ENCODE results near the gene MOCS1.
"Not testable (repeated sequence)": the region's sequence is repeated elsewhere in the genome, so short reads cannot be mapped to it uniquely, and the experiment has no call there.

MOCS1 gene

GRCh38 chr6:39934131-39934757, at the start of gene MOCS1:
TSS of gene MOCS1 (minus strand) at chr6:39934462. CDS start at chr6:39934417, 45 bp downstream.
- DNase-seq (ENCODE audit: low spot score): peak; percentile 82

GRCh38 chr6:39984051-39984450, 49.8 kb upstream of the MOCS1 start:
- DNase-seq (ENCODE audit: low spot score): no peak

GRCh38 chr6:39983193-39983592, 48.9 kb upstream of the MOCS1 start:
- no peak for DNase-seq (ENCODE audit: low spot score)

DNA sequence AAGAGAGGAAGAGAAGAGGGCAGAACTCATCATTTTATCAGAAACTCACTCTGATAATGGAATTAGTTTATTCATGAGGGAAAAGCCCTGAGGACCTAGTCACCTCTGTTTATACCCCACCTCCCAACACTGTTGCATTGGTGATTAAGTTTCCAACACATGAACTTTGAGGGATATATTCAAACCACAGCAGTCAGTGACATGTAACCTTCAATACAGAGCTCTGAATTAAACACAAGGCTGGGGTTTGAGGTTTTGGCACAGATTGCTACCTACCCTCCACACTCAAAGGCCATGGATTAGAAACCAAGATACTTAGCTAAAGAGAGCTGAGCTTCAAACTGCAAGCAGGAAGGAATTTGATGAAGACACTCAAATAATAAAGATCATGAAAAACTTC, 48.5 kb upstream of the MOCS1 start:
- no peak for DNase-seq (ENCODE audit: low spot score)

DNA sequence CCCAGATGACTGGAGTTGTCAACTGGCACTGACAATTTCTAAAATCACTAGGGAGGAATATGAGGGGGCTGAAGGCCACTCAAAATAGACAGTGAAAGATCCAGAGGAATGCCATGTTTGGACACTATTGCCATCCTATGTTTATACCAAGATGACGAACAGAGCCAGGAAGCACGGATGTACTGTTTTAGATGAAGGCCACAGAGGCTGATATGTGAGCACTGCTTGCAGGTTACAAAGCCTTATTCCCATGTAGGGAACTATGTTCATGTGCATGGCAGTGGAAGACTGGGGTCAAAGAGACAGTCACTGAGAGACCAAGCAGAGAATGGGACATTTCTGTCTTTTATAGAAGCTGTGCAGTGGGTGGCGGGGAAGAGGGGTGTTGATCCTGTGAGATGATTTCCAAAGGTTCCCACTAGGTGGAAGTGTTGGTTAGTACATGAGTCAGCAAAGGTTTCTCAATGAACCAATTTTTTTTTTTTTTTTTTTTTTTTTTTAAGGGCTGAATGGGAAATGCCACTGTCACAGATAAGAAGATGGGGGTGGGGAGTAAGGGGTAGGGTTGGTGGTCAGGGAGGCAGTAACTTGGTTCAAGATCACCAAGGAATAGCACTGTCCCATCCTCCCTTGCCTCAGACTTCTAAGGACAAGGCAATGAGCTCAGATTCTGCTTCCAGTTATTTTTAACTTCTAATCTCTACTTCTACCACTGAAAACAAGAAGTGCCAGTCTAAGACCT, 46.7 kb upstream of the MOCS1 start:
- DNase-seq (ENCODE audit: low spot score): peak; percentile 75

DNA sequence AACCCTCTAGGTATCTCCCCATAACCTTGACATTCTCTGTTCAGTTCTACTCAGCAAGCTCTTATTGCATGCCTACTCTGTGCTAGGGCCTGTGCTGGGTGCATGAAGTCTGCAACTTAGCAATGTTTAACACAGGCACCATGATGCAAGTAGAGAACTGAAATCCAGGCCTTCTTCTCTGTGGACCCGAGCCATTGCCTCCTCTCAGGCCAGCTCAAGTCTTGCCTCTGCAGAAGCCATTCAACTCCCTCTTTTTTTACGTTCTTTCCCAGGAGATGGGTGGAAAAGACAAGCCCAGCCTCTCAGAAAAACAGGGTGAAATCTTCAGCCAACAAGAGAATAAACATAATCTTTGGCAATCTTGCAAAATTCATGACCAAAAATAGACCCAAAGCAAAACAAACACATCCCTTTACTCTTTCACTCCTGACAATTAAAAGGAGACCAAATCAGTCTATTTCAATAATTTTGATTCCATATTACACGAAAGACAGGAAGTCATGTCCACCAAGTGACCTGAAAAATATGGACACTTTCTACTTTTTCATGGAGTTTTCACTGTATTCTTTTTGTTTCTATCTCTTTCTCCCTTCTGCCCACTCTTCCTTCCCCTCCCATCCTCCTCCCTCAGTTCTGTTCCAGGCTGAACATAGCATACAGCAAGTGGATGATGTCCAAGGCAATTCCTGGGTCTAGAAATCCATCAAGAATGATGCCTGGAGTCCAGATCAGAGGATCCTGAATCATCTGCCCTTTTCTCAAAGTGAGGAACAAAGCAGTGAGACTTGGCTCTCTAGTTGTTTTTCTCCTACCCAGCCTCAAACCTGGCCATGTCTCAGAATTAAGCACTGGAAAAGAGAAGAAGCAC, 45.4 kb upstream of the MOCS1 start:
- DNase-seq (ENCODE audit: low spot score): no peak

DNA sequence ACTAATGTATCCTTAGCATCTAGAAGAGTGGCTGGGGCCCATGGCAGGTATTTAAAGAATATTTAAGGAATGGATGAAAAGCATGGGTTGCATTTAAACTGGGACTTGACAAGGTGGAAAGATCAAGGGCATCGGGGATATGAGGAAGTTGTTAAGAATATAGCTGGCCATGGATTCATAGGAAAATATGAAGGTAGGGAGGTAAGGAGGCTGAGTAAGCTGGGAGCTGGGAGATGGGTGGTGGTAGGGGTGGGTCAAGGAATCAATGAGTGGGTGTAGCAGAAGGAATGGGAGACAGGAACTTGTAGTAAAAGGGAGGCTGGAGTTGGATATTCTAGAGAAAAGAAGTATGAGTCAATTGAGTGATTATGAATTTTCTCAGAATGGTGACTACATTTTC, 44.0 kb upstream of the MOCS1 start:
- no peak for DNase-seq (ENCODE audit: low spot score)

DNA sequence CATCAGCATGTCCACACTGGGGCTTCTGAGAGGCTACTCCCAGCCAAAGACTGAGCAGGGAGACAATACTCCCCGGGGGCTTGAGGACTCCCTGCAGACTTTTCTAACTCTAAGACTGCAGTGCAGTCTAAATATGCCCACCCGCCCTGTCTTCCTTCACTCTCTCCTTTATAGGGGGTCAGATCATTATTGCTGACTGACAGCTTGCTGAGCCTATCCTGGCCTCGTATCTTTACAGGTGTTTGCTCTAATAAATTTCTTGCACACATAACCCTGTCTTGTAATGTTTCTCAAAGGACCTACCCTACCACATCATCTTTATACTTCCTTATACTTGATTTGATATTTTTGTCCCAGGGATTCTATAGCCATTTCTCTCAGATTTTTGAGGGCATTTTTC, 39.4 kb upstream of the MOCS1 start:
- no peak for DNase-seq (ENCODE audit: low spot score)

- DNase-seq (ENCODE audit: low spot score): not testable (repeated sequence)
These were observed 38.5 kb upstream of the MOCS1 start for GRCh38 chr6:39972717-39973116.

GRCh38 chr6:39971131-39971530, 36.9 kb upstream of the MOCS1 start:
- not testable (repeated sequence) for DNase-seq (ENCODE audit: low spot score)

GRCh38 chr6:39965751-39966150, 31.5 kb upstream of the MOCS1 start:
- DNase-seq (ENCODE audit: low spot score): no peak

- DNase-seq (ENCODE audit: low spot score): no peak
These were observed 30.3 kb upstream of the MOCS1 start for GRCh38 chr6:39964530-39964929.

GRCh38 chr6:39964094-39964493, 29.8 kb upstream of the MOCS1 start:
- no peak for DNase-seq (ENCODE audit: low spot score)

- no peak for DNase-seq (ENCODE audit: low spot score)
These were observed 28.6 kb upstream of the MOCS1 start for GRCh38 chr6:39962831-39963230.

GRCh38 chr6:39961178-39961577, 26.9 kb upstream of the MOCS1 start:
- no peak for DNase-seq (ENCODE audit: low spot score)

DNA sequence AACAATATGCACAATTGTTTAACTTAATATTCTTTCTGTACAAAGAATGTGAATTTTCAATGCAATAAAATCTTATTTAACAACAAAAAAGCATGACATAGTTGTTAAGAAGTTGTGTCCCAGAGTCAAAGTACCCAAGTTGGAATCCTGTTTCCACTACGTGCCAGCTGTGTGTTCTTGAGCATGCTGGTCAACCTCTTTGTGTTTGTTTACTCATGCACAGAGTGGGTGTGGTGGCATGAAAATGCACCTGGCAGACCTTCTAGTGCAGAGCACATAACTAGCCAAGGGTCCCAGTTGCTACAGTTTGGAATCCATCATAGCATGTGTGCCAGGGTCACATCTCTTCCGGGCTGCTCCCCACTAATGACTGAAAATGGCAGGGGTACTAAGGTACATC, 24.7 kb upstream of the MOCS1 start:
- no peak for DNase-seq (ENCODE audit: low spot score)

DNA sequence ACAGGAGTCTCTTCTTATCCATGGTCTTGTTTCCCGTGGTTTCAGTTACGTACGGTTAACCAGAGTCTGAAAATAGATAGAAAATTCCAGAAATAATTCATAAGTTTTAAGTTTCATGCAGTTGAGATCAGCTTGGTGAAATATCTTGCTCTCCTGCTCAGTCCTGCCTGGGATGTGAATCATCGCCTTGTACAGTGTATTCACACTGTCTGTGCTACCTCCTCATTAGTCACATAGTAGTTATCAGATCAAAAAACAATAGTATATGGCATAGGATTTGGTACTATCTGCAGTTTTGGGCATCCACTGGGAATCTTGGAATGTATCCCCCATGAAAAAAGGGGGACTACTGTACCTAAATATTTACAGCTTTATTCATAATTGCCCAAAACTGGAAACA, 22.7 kb upstream of the MOCS1 start:
- DNase-seq (ENCODE audit: low spot score): no peak

DNA sequence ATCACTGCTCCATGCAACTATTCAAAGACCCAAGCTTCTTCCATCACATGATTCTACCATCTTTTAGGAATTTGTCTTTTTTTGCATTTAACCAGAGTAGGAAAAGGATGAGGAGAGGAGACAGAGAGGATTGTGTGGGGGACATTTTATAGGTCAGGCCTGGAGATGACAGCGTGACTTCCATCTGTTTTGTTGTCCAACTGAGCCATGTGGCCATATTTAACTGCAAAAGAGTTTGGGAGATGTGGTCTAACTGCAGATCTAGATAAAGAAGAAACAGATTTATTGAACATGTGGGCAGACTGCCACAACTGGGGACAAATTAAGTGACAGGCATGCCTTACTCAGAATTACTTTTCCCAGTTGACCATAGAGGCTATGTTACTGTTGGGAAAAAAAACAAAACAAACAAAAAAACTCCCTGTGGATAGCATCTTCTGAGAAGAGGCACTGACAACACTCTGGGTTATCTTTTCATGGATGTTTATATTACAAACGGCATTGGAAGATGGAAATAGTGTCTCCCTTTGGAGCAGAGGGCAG, 18.9 kb upstream of the MOCS1 start:
- DNase-seq (ENCODE audit: low spot score): no peak

- DNase-seq (ENCODE audit: low spot score): no peak
These were observed 17.9 kb upstream of the MOCS1 start for GRCh38 chr6:39952167-39952566.

- no peak for DNase-seq (ENCODE audit: low spot score)
These were observed 17.5 kb upstream of the MOCS1 start for GRCh38 chr6:39951716-39952115.

GRCh38 chr6:39951191-39951590, 16.9 kb upstream of the MOCS1 start:
- DNase-seq (ENCODE audit: low spot score): no peak

GRCh38 chr6:39950125-39950720, 16.0 kb upstream of the MOCS1 start:
- DNase-seq (ENCODE audit: low spot score): no peak
